T-helper 2 cell treated with Interferon-gamma antibody and Interleukin-4, amounts not matched to agents 5 μg/mL and 100 μg/mL, for 36 hours (primary cell): ENCODE results near the gene CHP2.
"Not testable (repeated sequence)": the region's sequence is repeated elsewhere in the genome, so short reads cannot be mapped to it uniquely, and the experiment has no call there.

ENCODE experiments used
- DNase-seq: peaks from one replicate; pipeline ENCODE4 v3.0.0; 2021; ENCODE audit warnings: low spot score
- H3K27ac Mint-ChIP-seq: one replicate; pipeline ENCODE4 v1.8.0; 2021; ENCODE audit warnings: mild to moderate bottlenecking, mixed read lengths
- H3K27me3 Mint-ChIP-seq: one replicate; pipeline ENCODE4 v1.8.0; 2021; ENCODE audit warnings: low read depth, mixed read lengths
- H3K36me3 Mint-ChIP-seq: one replicate; pipeline ENCODE4 v1.8.0; 2021; ENCODE audit warnings: low read depth, mixed read lengths
- H3K4me1 Mint-ChIP-seq: one replicate; pipeline ENCODE4 v1.8.0; 2021; ENCODE audit warnings: low read depth, mixed read lengths
- H3K4me3 Mint-ChIP-seq: one replicate; pipeline ENCODE4 v1.8.0; 2022; ENCODE audit warnings: mild to moderate bottlenecking, moderate library complexity, mixed read lengths
- H3K9me3 Mint-ChIP-seq: one replicate; pipeline ENCODE4 v1.8.0; 2021; ENCODE audit warnings: mixed read lengths

The CHP2 gene

GRCh38 chr16:23754594-23755483 is at the start of gene CHP2:
Gene CHP2 (plus strand): TSS chr16:23755026. CDS start chr16:23755050, 24 bp downstream.
- Mint-ChIP-seq H3K27me3 (peaks cover 42% of the 10 kb centered on the region), H3K27ac (no peak within 1 kb of the TSS), H3K36me3 (no peaks in the 10 kb centered on the region), H3K4me3 (no peak within 1 kb of the TSS), H3K4me1 (no peaks in the 10 kb centered on the region), H3K9me3 (no peaks in the 10 kb centered on the region)
- no peak for DNase-seq

DNA sequence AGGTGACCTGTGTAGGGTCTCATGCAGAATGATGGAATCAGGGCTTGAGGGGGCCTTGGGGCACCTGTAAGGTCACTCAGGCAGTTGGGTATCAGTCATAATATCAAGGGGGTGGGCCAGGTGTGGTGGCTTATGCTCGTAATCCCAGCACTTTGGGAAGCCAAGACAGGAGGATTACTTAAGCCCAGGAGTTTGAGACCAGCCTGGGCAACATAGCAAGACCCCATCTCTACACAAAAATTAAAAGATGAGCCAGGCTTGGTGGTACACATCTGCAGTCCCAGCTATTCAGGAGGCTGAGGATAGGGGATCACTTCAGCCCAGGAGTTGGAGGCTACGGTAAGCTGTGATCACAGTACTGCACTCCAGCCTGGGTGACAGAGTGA is 49.3 kb upstream of the CHP2 start:
- H3K4me1 Mint-ChIP-seq, result no peaks in the 10 kb centered on the region
- no peak for DNase-seq
- H3K27ac Mint-ChIP-seq, result no peak overlapping the region
- peaks cover 19% of the 10 kb centered on the region for H3K9me3 Mint-ChIP-seq
- no peak overlapping the region for H3K4me3 Mint-ChIP-seq
- no peaks in the 10 kb centered on the region for H3K36me3 Mint-ChIP-seq
- H3K27me3 Mint-ChIP-seq, result peaks cover 2% of the 10 kb centered on the region

DNA sequence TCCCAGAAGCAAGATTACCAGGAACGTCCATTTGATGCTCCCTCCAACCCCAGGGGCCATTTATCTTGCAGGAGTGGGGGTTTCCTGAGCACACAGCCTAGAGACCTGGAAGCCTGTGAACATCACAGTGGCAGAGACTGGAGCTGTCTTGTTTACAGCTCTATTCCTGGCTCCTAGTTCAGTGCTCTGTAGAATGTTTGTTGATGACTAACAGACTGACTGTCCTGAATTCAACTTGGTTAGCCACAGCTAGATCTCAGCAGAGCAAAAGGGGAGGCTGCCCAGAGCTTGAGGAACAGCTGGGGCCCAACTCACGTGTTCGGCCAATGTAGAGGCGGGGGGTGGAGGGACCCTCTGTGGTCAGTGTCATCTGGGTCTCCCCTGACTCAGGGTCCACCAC is 48.4 kb upstream of the CHP2 start:
- Mint-ChIP-seq H3K27ac (no peak overlapping the region), H3K4me3 (no peak overlapping the region), H3K4me1 (no peaks in the 10 kb centered on the region), H3K9me3 (peaks cover 19% of the 10 kb centered on the region), H3K27me3 (peaks cover 7% of the 10 kb centered on the region), H3K36me3 (no peaks in the 10 kb centered on the region)
- DNase-seq, result no peak

DNA sequence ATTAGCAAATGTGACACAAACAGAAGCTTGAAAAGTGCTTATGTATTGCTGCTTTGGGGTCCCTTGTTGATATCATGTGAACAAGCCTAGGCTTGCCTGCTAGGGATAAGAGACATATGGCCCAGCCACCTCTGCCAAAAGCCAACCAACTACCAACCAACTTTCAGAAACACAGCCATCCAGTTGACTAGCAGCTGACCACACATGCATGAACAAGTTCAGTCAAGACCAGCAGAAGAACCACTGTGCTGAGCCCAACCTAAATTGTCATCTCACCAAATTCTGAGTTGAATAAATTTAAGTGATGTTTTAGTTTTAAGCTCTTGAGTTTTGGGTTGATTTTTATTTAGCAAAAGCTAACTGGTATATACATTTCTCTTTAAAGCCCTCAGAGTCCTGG is 45.3 kb upstream of the CHP2 start:
- DNase-seq, result no peak
- Mint-ChIP-seq H3K27me3 (peaks cover 27% of the 10 kb centered on the region), H3K27ac (no peak overlapping the region), H3K9me3 (peaks cover 9% of the 10 kb centered on the region), H3K4me3 (no peak overlapping the region), H3K4me1 (no peaks in the 10 kb centered on the region), H3K36me3 (no peaks in the 10 kb centered on the region)

DNA sequence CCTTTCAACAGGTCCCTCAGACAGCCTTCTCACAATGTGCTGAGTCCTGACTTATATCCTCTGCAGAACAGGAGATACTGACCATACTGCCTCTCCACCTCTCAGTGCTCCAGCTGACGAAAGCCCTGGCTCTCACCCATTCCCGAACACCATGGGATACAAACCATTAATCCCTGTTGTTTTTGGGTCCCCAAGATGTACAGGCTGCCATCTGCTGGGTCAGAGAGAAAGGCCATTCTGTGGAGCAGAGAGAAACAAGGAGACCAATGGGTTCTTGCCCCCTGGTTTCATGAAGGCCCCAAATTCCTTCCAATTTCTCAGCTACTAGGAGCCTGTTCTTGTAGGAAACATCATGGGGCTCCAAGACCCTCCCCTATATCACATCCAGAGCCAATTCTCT is 44.8 kb upstream of the CHP2 start:
- no peak overlapping the region for H3K4me3 Mint-ChIP-seq
- peaks cover 30% of the 10 kb centered on the region for H3K27me3 Mint-ChIP-seq
- no peak overlapping the region for H3K27ac Mint-ChIP-seq
- no peaks in the 10 kb centered on the region for H3K36me3 Mint-ChIP-seq
- peaks cover 9% of the 10 kb centered on the region for H3K9me3 Mint-ChIP-seq
- H3K4me1 Mint-ChIP-seq, result no peaks in the 10 kb centered on the region
- no peak for DNase-seq

DNA sequence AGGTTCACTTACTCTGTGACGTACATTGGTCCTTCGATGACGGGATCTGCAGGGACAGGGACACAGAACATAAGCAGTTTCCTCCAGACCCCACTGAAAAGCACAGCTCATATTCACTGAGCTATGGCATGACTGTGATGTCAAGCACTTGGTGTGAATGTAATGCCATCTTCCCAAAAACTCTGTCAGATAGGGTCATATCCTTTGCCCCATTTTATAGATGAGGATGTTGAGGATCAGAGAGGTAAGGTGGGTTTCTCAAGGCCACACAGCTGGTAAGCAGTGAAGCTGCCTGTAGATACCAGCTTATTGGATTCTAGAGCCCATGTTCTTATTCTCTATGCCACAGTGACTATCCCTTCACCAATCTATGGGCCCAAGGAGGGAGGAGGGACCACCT is 44.3 kb upstream of the CHP2 start:
- no peaks in the 10 kb centered on the region for H3K4me1 Mint-ChIP-seq
- peaks cover 31% of the 10 kb centered on the region for H3K27me3 Mint-ChIP-seq
- H3K9me3 Mint-ChIP-seq, result peaks cover 9% of the 10 kb centered on the region
- H3K4me3 Mint-ChIP-seq, result no peak overlapping the region
- H3K36me3 Mint-ChIP-seq, result no peaks in the 10 kb centered on the region
- no peak for DNase-seq
- H3K27ac Mint-ChIP-seq, result no peak overlapping the region

- Mint-ChIP-seq H3K27me3 (peaks cover 36% of the 10 kb centered on the region), H3K9me3 (peaks cover 9% of the 10 kb centered on the region), H3K27ac (no peak overlapping the region), H3K4me3 (no peak overlapping the region), H3K36me3 (no peaks in the 10 kb centered on the region), H3K4me1 (no peaks in the 10 kb centered on the region)
- no peak for DNase-seq
Observed at GRCh38 chr16:23711785-23712184, 43.0 kb upstream of the CHP2 start.

GRCh38 chr16:23712976-23713375 is 41.9 kb upstream of the CHP2 start, which contains the start of gene ERN2:
Gene ERN2 (minus strand): TSS chr16:23713222. CDS start chr16:23713187, 35 bp downstream.
- H3K9me3 Mint-ChIP-seq, result peaks cover 9% of the 10 kb centered on the region
- H3K4me3 Mint-ChIP-seq, result no peak within 1 kb of the TSS
- DNase-seq, result no peak
- no peak within 1 kb of the TSS for H3K27ac Mint-ChIP-seq
- H3K36me3 Mint-ChIP-seq, result no peaks in the 10 kb centered on the region
- no peaks in the 10 kb centered on the region for H3K4me1 Mint-ChIP-seq
- peaks cover 43% of the 10 kb centered on the region for H3K27me3 Mint-ChIP-seq

DNA sequence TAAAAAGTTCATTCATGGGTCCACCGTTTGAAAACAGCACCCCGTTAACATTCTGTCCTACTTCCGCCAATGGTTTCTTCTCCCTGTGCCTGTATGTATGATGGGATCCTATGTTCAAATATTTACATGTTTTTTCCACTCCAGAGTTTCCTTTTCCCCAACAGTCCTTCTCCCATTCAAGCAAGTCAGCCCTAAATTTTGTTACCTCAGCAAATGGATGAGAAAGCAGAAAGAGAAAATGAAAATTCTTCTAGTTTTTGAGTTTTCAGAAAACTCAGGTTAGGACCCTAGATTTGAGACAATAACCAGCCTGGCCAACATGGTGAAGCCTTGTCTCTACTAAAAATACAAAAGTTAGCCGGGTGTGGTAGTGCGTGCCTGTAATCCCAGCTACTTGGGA is 38.3 kb upstream of the CHP2 start:
- H3K27ac Mint-ChIP-seq, result no peak overlapping the region
- no peak overlapping the region for H3K4me3 Mint-ChIP-seq
- H3K27me3 Mint-ChIP-seq, result peaks cover 46% of the 10 kb centered on the region
- no peaks in the 10 kb centered on the region for H3K9me3 Mint-ChIP-seq
- DNase-seq, result no peak
- H3K36me3 Mint-ChIP-seq, result no peaks in the 10 kb centered on the region
- no peaks in the 10 kb centered on the region for H3K4me1 Mint-ChIP-seq

GRCh38 chr16:23722613-23723240 is 32.1 kb upstream of the CHP2 start:
- H3K4me3 Mint-ChIP-seq, H3K9me3 Mint-ChIP-seq: not testable (repeated sequence)

GRCh38 chr16:23724096-23724784 is 30.6 kb upstream of the CHP2 start:
- H3K9me3 Mint-ChIP-seq, result no peaks in the 10 kb centered on the region
- no peaks in the 10 kb centered on the region for H3K36me3 Mint-ChIP-seq
- H3K4me1 Mint-ChIP-seq, result peaks cover 2% of the 10 kb centered on the region
- H3K4me3 Mint-ChIP-seq, result no peak overlapping the region
- H3K27me3 Mint-ChIP-seq, result peaks cover 7% of the 10 kb centered on the region
- DNase-seq, result no peak
- H3K27ac Mint-ChIP-seq, result no peak overlapping the region

More at GRCh38 chr16:23722613-23723240, 32.1 kb upstream of the CHP2 start:
- H3K36me3 Mint-ChIP-seq, DNase-seq, H3K27ac Mint-ChIP-seq, H3K4me1 Mint-ChIP-seq: not testable (repeated sequence)
- H3K27me3 Mint-ChIP-seq, result peaks cover 13% of the 10 kb centered on the region

DNA sequence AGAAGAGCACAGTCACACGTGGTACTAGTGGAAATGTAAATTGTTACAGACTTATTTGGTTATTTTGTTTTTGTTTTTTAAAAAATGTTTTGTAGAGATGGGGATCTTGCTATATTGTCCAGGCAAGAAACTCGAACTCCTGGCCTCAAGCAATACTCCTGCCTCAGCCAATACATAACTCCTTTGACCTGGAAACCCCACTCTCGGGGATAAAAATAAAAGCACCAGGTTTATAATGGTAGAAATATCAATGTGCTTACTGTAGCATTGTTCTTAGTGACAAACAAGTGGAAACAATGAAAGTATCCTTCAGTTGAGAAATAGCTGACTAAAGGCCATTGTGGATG is 30.1 kb upstream of the CHP2 start:
- Mint-ChIP-seq H3K36me3 (no peaks in the 10 kb centered on the region), H3K27me3 (peaks cover 7% of the 10 kb centered on the region), H3K4me3 (no peak overlapping the region), H3K27ac (no peak overlapping the region), H3K4me1 (peaks cover 2% of the 10 kb centered on the region), H3K9me3 (no peaks in the 10 kb centered on the region)
- no peak for DNase-seq

DNA sequence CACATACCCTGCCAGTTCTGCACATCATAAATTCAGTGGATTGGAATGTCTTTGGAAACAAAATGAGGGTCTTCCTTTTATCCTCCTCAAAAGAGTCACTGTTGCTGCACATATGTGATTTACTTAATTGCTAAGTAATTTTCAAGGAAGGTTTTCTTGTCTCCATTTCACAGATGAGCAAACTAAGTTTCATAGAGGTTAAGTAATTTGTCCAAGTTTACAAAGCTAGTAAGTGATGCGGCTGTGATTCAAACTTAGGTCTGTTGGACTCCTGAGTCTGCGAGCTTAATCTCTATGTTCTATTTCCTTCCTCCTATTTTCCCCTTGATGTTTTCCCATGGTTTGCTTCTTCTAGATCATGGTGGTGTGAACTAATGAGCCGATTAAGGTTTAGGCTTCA is 28.1 kb upstream of the CHP2 start:
- no peaks in the 10 kb centered on the region for H3K9me3 Mint-ChIP-seq
- H3K4me3 Mint-ChIP-seq, result no peak overlapping the region

GRCh38 chr16:23728112-23728477 is 26.7 kb upstream of the CHP2 start:
- Mint-ChIP-seq H3K27ac (no peak overlapping the region), H3K4me1 (peaks cover 2% of the 10 kb centered on the region), H3K27me3 (no peaks in the 10 kb centered on the region), H3K4me3 (no peak overlapping the region), H3K36me3 (no peaks in the 10 kb centered on the region), H3K9me3 (no peaks in the 10 kb centered on the region)
- no peak for DNase-seq

More for the DNA sequence above, 28.1 kb upstream of the CHP2 start:
- no peak for DNase-seq
- H3K4me1 Mint-ChIP-seq, result peaks cover 2% of the 10 kb centered on the region
- no peaks in the 10 kb centered on the region for H3K36me3 Mint-ChIP-seq
- H3K27ac Mint-ChIP-seq, result no peak overlapping the region
- no peaks in the 10 kb centered on the region for H3K27me3 Mint-ChIP-seq
